AG04449 (cell line): ENCODE measurements around the gene TIMM10B.

Experiments
- CTCF ChIA-PET: fragments of 350-600 bp; formaldehyde crosslinking; extraction: SDS; loops from one replicate; lab custom pipeline; 2021; ENCODE audit warnings: antibody characterized with exemption; lab: Yijun Ruan, JAX
- POLR2A ChIA-PET: fragments of 400-600, 350-600 bp; formaldehyde crosslinking; extraction: SDS; loops from one replicate; lab custom pipeline; 2020; ENCODE audit warnings: antibody characterized with exemption, inconsistent platforms; lab: Yijun Ruan, JAX
- DNase-seq: peaks from one replicate; pipeline ENCODE4 v3.0.0-alpha.2; 2010; ENCODE audit warnings: low read depth, low spot score
- H3K4me3 ChIP-seq: 2 replicates; pipeline ENCODE4 v1.5.1; 2011; ENCODE audit warnings: low read depth, mild to moderate bottlenecking, control low read depth, low read length
- TF ChIP-seq, protein P1 (sequence below): IDR thresholded peaks from one replicate; pipeline ENCODE4 v1.5.1; 2011; ENCODE audit warnings: mild to moderate bottlenecking, moderate library complexity, low read length, control low read depth, inconsistent platforms; ENCODE audit not compliant: insufficient read depth; ENCODE audit errors: missing control alignments

Gene TIMM10B

DNA sequence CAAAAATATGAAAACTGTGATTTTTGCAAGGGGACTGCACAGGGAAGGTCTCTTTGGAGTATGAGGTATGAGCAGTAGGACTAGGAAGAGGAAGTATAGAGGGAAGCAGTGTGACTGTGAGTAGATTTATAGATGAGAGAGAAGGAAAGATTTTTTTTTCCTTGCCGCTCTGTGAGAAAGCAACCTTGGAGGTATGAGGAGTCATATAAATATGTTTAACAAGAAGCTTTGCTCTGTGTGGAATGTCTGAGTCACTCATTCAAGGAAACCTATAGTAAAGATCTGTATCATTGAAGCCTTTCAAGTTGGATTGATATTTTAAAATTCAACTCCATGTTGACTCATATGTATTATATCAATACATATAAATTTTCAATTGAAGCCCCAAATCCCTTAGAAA, 42.0 kb downstream of the TIMM10B start:
- TF ChIP-seq, protein P1, sequence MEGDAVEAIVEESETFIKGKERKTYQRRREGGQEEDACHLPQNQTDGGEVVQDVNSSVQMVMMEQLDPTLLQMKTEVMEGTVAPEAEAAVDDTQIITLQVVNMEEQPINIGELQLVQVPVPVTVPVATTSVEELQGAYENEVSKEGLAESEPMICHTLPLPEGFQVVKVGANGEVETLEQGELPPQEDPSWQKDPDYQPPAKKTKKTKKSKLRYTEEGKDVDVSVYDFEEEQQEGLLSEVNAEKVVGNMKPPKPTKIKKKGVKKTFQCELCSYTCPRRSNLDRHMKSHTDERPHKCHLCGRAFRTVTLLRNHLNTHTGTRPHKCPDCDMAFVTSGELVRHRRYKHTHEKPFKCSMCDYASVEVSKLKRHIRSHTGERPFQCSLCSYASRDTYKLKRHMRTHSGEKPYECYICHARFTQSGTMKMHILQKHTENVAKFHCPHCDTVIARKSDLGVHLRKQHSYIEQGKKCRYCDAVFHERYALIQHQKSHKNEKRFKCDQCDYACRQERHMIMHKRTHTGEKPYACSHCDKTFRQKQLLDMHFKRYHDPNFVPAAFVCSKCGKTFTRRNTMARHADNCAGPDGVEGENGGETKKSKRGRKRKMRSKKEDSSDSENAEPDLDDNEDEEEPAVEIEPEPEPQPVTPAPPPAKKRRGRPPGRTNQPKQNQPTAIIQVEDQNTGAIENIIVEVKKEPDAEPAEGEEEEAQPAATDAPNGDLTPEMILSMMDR: no peak
- ChIA-PET CTCF (interaction anchor here (1.0 to 3.1 kb wide), 7 partner anchors 8 to 182 kb away, joined by 3 to 10 read pairs (median 5); no protein-coding TSS in a partner anchor), POLR2A (no interaction called here)
- H3K4me3 ChIP-seq: no peak overlapping the region
- DNase-seq: no peak

- no peak overlapping the region for H3K4me3 ChIP-seq
- DNase-seq: no peak
- ChIA-PET POLR2A (no interaction called here), CTCF (interaction anchor here (0.7 to 1.4 kb wide), 7 partner anchors 9 to 180 kb away, joined by 3 to 6 read pairs (median 3); partner anchors contain the start of gene TPP1)
- TF ChIP-seq, protein P1: no peak
Measured at GRCh38 chr11:6526411-6527135, 45.3 kb downstream of the TIMM10B start.

GRCh38 chr11:6529266-6529665, 48.0 kb downstream of the TIMM10B start:
- ChIA-PET POLR2A (no interaction called here), CTCF (interaction anchor here (0.6 to 7.6 kb wide), 13 partner anchors 11 to 226 kb away, joined by 3 to 75 read pairs (median 6); partner anchors contain the start of gene MRPL17)
- TF ChIP-seq, protein P1: no peak
- DNase-seq: no peak
- no peak overlapping the region for H3K4me3 ChIP-seq

DNA sequence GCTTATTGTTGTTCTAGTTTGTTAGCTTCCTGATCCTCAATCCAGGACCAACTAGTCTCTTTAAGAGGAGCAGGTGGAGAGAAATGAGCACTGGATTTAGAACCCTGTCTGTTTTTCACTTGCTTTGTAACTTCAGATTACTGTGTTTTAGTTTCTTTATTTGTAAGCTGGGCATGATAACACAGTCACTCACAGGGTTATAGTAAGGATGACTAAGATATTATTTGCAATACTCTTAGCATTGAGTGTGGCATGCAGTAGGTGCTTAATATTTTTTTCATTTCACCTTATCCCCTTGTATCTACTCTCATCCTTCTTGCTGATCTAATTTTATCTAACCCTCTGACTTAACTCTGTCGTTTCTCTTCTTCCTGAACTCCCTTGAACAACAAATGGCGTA, 49.5 kb downstream of the TIMM10B start:
- POLR2A ChIA-PET: interaction anchor here (1.6 kb wide), 1 partner anchor 81 kb away, joined by 4 read pairs; no protein-coding TSS in a partner anchor
- CTCF ChIA-PET: interaction anchor here (0.6 to 7.6 kb wide), 48 partner anchors 8 to 175 kb away, joined by 3 to 75 read pairs (median 6); partner anchors contain the start of genes ILK, MRPL17, RRP8 and TAF10
- no peak overlapping the region for H3K4me3 ChIP-seq
- TF ChIP-seq, protein P1: no peak
- DNase-seq: no peak

DNA sequence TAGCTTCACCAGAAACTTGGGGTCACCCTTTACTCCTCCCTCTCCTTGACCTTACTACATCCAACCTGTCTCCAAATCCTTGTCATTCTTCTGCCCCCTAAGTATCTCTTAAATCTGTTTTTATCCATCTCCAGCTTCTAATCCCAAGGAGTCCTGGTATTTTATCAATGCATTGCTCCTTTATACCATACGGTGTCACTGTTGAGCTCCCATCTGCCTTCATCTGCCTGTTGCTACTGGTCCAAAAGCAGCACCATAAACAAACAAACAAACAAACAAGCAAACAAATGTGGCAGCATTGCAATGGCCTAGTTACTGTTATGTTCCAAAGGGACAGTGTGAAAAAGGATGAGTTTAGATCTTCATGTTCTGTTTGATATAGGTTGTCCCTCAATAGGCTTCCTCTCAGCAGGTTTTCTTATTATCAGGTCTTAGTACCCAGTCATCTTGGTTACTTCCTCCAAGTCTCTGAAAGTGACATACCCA, 50.0 kb downstream of the TIMM10B start:
- DNase-seq: no peak
- CTCF ChIA-PET: interaction anchor here (0.6 to 7.6 kb wide), 48 partner anchors 9 to 175 kb away, joined by 3 to 75 read pairs (median 6); partner anchors contain the start of genes ILK, MRPL17, RRP8 and TAF10
- TF ChIP-seq, protein P1: peak; percentile 52
- POLR2A ChIA-PET: interaction anchor here (1.6 kb wide), 1 partner anchor 80 kb away, joined by 4 read pairs; no protein-coding TSS in a partner anchor
- no peak overlapping the region for H3K4me3 ChIP-seq
